Lower lobe of right lung (tissue), 2 donors: ENCODE measurements around the gene MAML3. TPM values are rescaled to one million over a fixed set of nuclear protein-coding genes. Genes with fewer than 3 reads are reported as not detected.

Experiments
- ATAC-seq, 2 donors: fragments of 200-7000 bp; cut with Tn5 transposase; one replicate each; pipeline ENCODE4 v1.9.1; 2020 to 2022; ENCODE audit warnings: mild to moderate bottlenecking in 2 of 2, moderate library complexity in 2 of 2
- DNase-seq: peaks from one replicate; pipeline ENCODE4 v3.0.0-alpha.2; 2020
- H3K27ac ChIP-seq: fragments of 200-600 bp; one replicate; pipeline ENCODE4 v1.8.0; 2022
- H3K27me3 ChIP-seq: fragments of 200-600 bp; one replicate; pipeline ENCODE4 v1.8.0; 2022; ENCODE audit warnings: low read depth
- H3K36me3 ChIP-seq: fragments of 200-600 bp; one replicate; pipeline ENCODE4 v1.8.0; 2022; ENCODE audit warnings: mild to moderate bottlenecking
- H3K4me1 ChIP-seq: fragments of 200-600 bp; one replicate; pipeline ENCODE4 v1.8.0; 2022
- H3K4me3 ChIP-seq: fragments of 200-600 bp; one replicate; pipeline ENCODE4 v1.8.0; 2022; ENCODE audit warnings: mild to moderate bottlenecking
- H3K9me3 ChIP-seq: fragments of 200-600 bp; one replicate; pipeline ENCODE4 v1.8.0; 2022
- CTCF ChIP-seq: fragments of 200-600 bp; IDR thresholded peaks from one replicate; pipeline ENCODE4 v1.8.0; 2022; ENCODE audit warnings: antibody characterized with exemption, mild to moderate bottlenecking
- intact Hi-C: fragments of 100-400 bp; cut with DNase I; formaldehyde crosslinking; loops from one replicate; pipeline ENCODE4 v1.11.0; 2022
- total RNA-seq: library from RNA; stranded (reverse); fragmentation: NEBNext Ultra II Directional; extraction: Animal tissue kit (Norgen Biotek cat#: 25700); gene quantifications from one replicate; pipeline ENCODE4 v1.2.1, GENCODE V29; 2021
- donor health status: DM: no; HTN: yes; CAD: no; lungs with severe emphysema.

MAML3 gene
- total RNA-seq, 1 donor from 2014 or later: 12.5 TPM

DNA sequence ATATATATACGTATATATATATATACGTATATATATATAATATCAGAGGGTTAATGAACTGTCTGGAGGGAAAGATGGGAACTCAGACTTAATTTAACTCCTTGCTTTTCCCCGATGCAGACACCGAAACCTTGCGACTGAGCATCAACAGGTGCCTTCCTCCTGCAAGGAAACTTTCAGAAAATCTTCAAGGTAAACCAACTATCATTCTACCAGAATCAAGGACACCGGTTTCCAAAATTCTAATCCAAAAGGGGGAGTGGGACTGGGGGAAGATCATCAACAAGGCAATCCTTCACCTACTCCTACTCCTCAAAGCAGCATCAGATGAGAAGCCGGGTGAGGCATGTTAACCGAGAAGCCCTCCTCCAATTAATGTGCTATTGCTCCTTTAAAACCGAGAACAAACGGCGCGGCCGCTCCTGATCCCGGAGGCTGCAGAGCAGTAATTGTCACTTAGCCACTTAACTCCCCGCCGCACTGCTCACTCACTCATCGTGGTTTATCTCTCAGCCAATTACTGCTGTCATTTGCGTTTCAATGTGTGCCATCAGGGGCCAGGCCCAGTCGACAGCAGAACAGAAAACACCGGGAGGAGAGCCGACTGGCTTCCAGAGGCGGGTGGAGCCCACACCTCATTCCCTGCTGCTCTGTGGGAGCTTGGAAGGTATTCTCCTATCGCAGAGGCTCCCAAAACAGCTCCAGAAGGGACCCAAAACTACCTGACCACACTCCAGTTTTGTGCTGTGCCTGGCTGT, 61.7 kb downstream of the MAML3 start:
- no peak for TF ChIP-seq CTCF
- DNase-seq: peak; percentile 54
- H3K27me3 ChIP-seq: no peaks in the 10 kb centered on the region
- peak overlapping the region; percentile 73 for H3K27ac ChIP-seq
- ATAC-seq: no peak
- H3K36me3 ChIP-seq: no peaks in the 10 kb centered on the region
- intact Hi-C loops: no loop called here
- peak overlapping the region; percentile 41 for H3K4me3 ChIP-seq
- peaks cover 82% of the 10 kb centered on the region for H3K4me1 ChIP-seq
- H3K9me3 ChIP-seq: no peaks in the 10 kb centered on the region

DNA sequence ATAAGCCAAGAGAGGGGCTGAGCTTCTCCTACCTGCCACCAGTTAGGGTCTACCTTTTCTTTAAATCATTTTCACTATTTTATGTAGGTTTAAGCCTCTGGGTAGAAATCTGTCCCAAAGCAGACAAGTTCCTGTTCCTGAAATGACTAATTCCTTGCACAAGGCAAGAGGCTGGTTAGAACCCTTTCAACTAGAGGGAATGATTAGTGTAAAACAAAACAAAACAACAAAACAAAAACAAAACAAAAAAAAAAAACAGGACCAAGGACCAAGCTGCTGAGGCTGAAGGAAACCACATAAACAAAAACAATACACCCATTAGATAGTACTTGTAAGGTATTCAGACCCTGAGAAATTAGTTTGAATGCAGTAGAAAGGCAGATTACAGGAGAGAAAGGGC, 62.7 kb downstream of the MAML3 start:
- intact Hi-C loops: no loop called here
- H3K27ac ChIP-seq: peak overlapping the region; percentile 32
- no peaks in the 10 kb centered on the region for H3K36me3 ChIP-seq
- no peak for ATAC-seq
- H3K4me3 ChIP-seq: no peak overlapping the region
- H3K27me3 ChIP-seq: no peaks in the 10 kb centered on the region
- DNase-seq: no peak
- H3K4me1 ChIP-seq: peaks cover 72% of the 10 kb centered on the region
- TF ChIP-seq CTCF: no peak
- no peaks in the 10 kb centered on the region for H3K9me3 ChIP-seq

DNA sequence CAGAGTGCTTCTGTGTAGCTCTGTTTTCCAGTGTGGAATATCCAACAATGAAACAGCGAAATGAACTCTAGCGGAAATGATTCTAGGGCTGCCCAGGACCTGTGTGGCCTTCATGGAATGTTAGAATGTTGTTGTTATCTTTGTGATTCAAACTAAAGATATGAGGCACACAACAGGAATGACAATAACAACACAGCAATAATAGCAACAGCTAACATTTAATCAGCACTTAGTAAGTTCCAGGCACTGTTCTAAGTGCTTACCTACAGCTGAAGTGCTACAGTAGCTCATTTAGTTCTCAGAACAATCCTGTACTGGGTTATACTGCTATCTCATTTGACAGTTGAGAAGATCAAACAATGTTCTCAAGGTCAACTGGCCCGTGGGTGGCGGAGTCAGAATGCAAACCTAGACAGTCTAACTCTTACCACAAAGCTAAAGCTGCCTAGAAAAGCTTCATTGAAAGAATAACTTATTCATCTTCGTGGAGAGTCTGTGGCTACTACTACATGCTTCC, 63.7 kb downstream of the MAML3 start:
- Histone ChIP-seq H3K27ac (no peak overlapping the region), H3K36me3 (no peaks in the 10 kb centered on the region), H3K4me3 (no peak overlapping the region), H3K9me3 (no peaks in the 10 kb centered on the region), H3K4me1 (peaks cover 67% of the 10 kb centered on the region), H3K27me3 (no peaks in the 10 kb centered on the region)
- ATAC-seq: peak; percentile 7 to 73
- no peak for DNase-seq
- intact Hi-C loops: no loop called here
- TF ChIP-seq CTCF: no peak

DNA sequence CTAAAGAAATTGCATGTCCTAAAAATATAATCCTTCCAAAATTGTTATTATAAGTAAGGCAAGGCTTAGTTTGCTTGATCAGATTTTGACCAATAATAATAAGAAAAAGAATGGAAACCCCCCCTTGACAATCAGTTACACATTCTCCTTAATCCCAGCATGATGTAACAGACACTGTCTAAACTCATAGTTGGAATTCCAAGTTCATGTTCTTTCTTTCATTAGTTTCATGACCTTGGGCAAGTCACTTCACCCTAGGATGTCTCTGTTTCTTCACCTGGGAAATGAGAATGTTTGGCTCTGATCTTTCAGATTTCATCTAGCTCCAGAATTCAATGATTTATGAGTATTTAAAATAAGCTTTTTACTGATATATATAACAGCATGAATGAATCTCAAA, 64.8 kb downstream of the MAML3 start:
- intact Hi-C loops: no loop called here
- ATAC-seq (no peak), DNase-seq (no peak)
- Histone ChIP-seq H3K4me3 (no peak overlapping the region), H3K9me3 (no peaks in the 10 kb centered on the region), H3K27ac (no peak overlapping the region), H3K36me3 (no peaks in the 10 kb centered on the region), H3K27me3 (no peaks in the 10 kb centered on the region), H3K4me1 (peaks cover 67% of the 10 kb centered on the region)
- TF ChIP-seq CTCF: no peak

GRCh38 chr4:140088323-140088967, 65.5 kb downstream of the MAML3 start:
- Histone ChIP-seq H3K36me3 (no peaks in the 10 kb centered on the region), H3K27ac (no peak overlapping the region), H3K4me3 (no peak overlapping the region), H3K9me3 (no peaks in the 10 kb centered on the region), H3K4me1 (peaks cover 62% of the 10 kb centered on the region), H3K27me3 (no peaks in the 10 kb centered on the region)
- ATAC-seq (peak; percentile 28 to 54), DNase-seq (no peak)
- intact Hi-C loops: no loop called here
- TF ChIP-seq CTCF: no peak
